ENCODE results near the gene UFC1.
A peak's percentile ranks its signal among the peaks of the same experiment; 100 is the strongest.

UFC1 gene

DNA sequence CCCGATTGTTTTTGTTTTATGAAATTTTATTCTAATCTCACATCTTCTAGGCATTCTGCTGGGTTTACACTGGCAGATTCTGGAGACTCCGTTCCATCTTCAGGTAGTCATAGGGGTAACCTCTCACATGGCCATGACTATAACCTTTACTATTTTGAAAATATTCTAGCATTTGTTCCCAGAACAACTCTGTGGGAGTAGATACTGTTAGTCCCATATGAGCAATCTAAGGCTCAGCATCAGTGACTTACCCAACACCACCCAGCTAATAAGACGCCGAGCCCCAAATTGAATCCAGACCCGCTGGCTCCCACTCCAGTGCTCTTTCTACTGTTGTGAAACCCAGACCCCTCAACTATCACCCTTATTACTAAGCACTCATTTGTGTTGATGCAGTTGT is 35.3 kb downstream of the UFC1 start:
- Histone ChIP-seq H3K4me1 (peaks cover 5% of the 10 kb centered on the region; the same call in 1 of the 2 replicates), H3K9me3 (no peaks in the 10 kb centered on the region), H3K27me3 (no peaks in the 10 kb centered on the region), H3K36me3 (no peaks in the 10 kb centered on the region), H3K4me3 (ENCODE audit: low read depth, low read length) (no peak overlapping the region)
- no peak for DNase-seq
- TF ChIP-seq CTCF (IDR thresholded peaks at IDR 0.05; ENCODE audit: low read depth, low read length) = no peak

- H3K9me3 ChIP-seq = no peaks in the 10 kb centered on the region
- H3K4me1 ChIP-seq = peaks cover 5% of the 10 kb centered on the region; the same call in 1 of the 2 replicates
- H3K27me3 ChIP-seq = no peaks in the 10 kb centered on the region
- TF ChIP-seq CTCF (IDR thresholded peaks at IDR 0.05; ENCODE audit: low read depth, low read length) = no peak
- no peak overlapping the region for H3K4me3 ChIP-seq (ENCODE audit: low read depth, low read length)
- peak; percentile 37 for DNase-seq
- H3K36me3 ChIP-seq = no peaks in the 10 kb centered on the region
Measured at GRCh38 chr1:161190962-161191521, 37.3 kb downstream of the UFC1 start.

GRCh38 chr1:161191971-161192370 is 38.2 kb downstream of the UFC1 start:
- Histone ChIP-seq H3K4me1 (peaks cover 11% of the 10 kb centered on the region), H3K27me3 (no peaks in the 10 kb centered on the region), H3K9me3 (no peaks in the 10 kb centered on the region), H3K4me3 (ENCODE audit: low read depth, low read length) (no peak overlapping the region), H3K36me3 (no peaks in the 10 kb centered on the region)
- DNase-seq = no peak
- TF ChIP-seq CTCF (IDR thresholded peaks at IDR 0.05; ENCODE audit: low read depth, low read length) = no peak

- Histone ChIP-seq H3K4me1 (peaks cover 16% of the 10 kb centered on the region), H3K4me3 (ENCODE audit: low read depth, low read length) (no peak overlapping the region), H3K27me3 (no peaks in the 10 kb centered on the region), H3K9me3 (no peaks in the 10 kb centered on the region), H3K36me3 (no peaks in the 10 kb centered on the region)
- TF ChIP-seq CTCF (IDR thresholded peaks at IDR 0.05; ENCODE audit: low read depth, low read length) = peak; percentile 95
- peak; percentile 74 for DNase-seq
Measured at GRCh38 chr1:161192476-161193465, 39.0 kb downstream of the UFC1 start.

- Histone ChIP-seq H3K36me3 (no peaks in the 10 kb centered on the region), H3K27me3 (no peaks in the 10 kb centered on the region), H3K4me3 (ENCODE audit: low read depth, low read length) (no peak overlapping the region), H3K4me1 (peaks cover 25% of the 10 kb centered on the region), H3K9me3 (no peaks in the 10 kb centered on the region)
- TF ChIP-seq CTCF (IDR thresholded peaks at IDR 0.05; ENCODE audit: low read depth, low read length) = no peak
- no peak for DNase-seq
Measured at GRCh38 chr1:161193561-161194235, 39.9 kb downstream of the UFC1 start.
